ENCODE results near the gene RFT1.

DNA sequence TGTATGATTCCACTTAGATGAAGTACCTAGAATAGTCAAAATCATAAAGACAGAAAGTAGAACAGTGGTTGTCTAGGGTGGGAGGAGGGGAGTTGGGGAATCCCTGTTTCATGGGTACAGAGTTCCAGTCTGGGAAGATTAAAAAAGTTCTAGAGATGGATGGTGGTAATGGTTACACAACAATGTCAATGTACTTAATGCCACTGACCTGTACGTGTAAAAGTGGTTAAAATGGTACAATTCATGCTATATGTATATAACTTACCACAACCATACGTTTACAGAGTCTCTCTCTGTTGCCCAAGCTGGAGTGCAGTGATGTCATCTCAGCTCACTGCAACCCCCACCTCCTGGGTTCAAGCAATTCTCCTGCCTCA is 90.9 kb downstream of the RFT1 start:
- TF ChIP-seq GLIS3 (CRISPR knock-in tag; IDR thresholded peaks at IDR 0.05) (no peak), CREB5 (CRISPR knock-in tag; IDR thresholded peaks at IDR 0.05; ENCODE audit: low read depth) (no peak), CSDC2 (CRISPR knock-in tag; IDR thresholded peaks at IDR 0.05) (no peak), RARB (CRISPR knock-in tag; IDR thresholded peaks at IDR 0.05) (no peak), ZC3H10 (CRISPR knock-in tag; IDR thresholded peaks at IDR 0.05) (no peak), TSHZ2 (CRISPR knock-in tag; IDR thresholded peaks at IDR 0.05) (no peak), ZFP3 (CRISPR knock-in tag; IDR thresholded peaks at IDR 0.05) (no peak), ZNF8 (CRISPR knock-in tag; IDR thresholded peaks at IDR 0.05) (no peak), ISL1 (CRISPR knock-in tag; IDR thresholded peaks at IDR 0.05) (no peak), TCF4 (CRISPR knock-in tag; IDR thresholded peaks at IDR 0.05; ENCODE audit: borderline replicate concordance) (no peak)
- TF ChIP-seq, protein P1, sequence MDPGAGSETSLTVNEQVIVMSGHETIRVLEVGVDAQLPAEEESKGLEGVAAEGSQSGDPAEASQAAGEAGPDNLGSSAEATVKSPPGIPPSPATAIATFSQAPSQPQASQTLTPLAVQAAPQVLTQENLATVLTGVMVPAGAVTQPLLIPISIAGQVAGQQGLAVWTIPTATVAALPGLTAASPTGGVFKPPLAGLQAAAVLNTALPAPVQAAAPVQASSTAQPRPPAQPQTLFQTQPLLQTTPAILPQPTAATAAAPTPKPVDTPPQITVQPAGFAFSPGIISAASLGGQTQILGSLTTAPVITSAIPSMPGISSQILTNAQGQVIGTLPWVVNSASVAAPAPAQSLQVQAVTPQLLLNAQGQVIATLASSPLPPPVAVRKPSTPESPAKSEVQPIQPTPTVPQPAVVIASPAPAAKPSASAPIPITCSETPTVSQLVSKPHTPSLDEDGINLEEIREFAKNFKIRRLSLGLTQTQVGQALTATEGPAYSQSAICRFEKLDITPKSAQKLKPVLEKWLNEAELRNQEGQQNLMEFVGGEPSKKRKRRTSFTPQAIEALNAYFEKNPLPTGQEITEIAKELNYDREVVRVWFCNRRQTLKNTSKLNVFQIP (CRISPR knock-in tag; IDR thresholded peaks at IDR 0.05; ENCODE audit: borderline replicate concordance, low read depth) = no peak
